ENCODE data around the gene NACC2.

Gene NACC2

DNA sequence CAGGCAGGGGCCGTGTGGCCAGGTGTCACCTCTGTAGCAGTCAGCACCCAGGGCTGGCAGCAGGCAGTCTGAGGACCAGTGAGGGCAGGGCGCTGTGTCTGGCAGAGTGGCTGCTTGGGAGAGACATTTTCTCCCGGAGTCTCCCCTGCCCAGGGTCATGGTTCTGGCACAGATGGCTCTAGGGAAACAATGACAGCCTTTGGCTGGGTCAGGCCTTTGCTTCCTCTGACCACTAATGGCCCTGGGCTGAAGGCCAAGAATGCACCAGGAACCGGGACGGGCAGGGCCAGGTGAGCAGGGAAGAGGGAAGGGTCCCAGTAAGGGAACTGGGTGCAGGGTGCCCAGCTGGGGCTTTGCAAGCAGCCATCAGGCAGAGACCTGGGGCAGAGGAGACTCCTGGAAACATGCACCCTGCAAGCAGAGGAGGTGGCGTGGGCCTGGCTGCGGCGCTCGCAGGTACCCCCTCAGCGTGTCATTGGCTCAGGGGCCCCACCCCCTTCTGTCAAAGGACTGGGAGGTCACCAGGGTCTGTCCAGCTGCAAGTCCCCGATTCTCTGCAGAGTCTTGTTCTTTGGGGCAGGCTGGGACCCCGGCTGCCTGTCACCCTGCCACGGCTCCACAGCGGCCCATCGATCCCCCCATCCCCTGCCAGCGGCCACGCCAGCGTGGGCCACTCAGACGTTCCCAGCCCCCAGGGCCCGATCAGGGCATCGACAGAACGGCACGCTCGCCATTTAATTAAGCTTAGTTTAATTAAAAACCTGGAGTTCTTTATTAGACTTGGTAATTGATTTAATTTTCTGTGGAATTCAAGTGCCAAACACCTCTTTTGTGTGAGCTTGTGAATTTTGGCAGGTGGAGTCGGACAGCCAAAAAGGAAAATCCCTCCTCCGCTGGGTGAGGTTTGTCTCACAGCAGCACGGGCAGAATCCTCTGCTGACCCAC is 42.5 kb upstream of the NACC2 start:
- H2AFZ ChIP-seq (ENCODE audit: low read length), result no peak overlapping the region
- H3K36me3 ChIP-seq (ENCODE audit: insufficient read depth, low read length), result no peaks in the 10 kb centered on the region
- H3K9me3 ChIP-seq (ENCODE audit: insufficient read depth, low read depth, low read length), result no peaks in the 10 kb centered on the region
- no peaks in the 10 kb centered on the region for H3F3A ChIP-seq (ENCODE audit: low read depth)
- H3K4me2 ChIP-seq (ENCODE audit: low read depth, low read length, poor library complexity, severe bottlenecking), result no peak overlapping the region
- no peaks in the 10 kb centered on the region for H3K9me2 ChIP-seq (replicated peaks; ENCODE audit: low read depth, low read length)
- H3K4me1 ChIP-seq (ENCODE audit: insufficient read depth, low read length, poor library complexity, severe bottlenecking), result no peaks in the 10 kb centered on the region
- TF ChIP-seq, protein P1, sequence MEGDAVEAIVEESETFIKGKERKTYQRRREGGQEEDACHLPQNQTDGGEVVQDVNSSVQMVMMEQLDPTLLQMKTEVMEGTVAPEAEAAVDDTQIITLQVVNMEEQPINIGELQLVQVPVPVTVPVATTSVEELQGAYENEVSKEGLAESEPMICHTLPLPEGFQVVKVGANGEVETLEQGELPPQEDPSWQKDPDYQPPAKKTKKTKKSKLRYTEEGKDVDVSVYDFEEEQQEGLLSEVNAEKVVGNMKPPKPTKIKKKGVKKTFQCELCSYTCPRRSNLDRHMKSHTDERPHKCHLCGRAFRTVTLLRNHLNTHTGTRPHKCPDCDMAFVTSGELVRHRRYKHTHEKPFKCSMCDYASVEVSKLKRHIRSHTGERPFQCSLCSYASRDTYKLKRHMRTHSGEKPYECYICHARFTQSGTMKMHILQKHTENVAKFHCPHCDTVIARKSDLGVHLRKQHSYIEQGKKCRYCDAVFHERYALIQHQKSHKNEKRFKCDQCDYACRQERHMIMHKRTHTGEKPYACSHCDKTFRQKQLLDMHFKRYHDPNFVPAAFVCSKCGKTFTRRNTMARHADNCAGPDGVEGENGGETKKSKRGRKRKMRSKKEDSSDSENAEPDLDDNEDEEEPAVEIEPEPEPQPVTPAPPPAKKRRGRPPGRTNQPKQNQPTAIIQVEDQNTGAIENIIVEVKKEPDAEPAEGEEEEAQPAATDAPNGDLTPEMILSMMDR (conservative IDR thresholded peaks at IDR 0.05; ENCODE audit: low read length), result no peak
- TF ChIP-seq EZH2phosphoT487 (IDR thresholded peaks at IDR 0.05; ENCODE audit: borderline replicate concordance), result no peak
- H4K20me1 ChIP-seq (ENCODE audit: insufficient read depth, low read length, poor library complexity, severe bottlenecking), result no peaks in the 10 kb centered on the region
- H3K27me3 ChIP-seq (ENCODE audit: insufficient read depth, low read length, poor library complexity, severe bottlenecking), result no peaks in the 10 kb centered on the region
- H3K79me2 ChIP-seq (ENCODE audit: insufficient read depth, low read length), result no peaks in the 10 kb centered on the region
- H3K9ac ChIP-seq (ENCODE audit: low read depth, low read length, poor library complexity, severe bottlenecking), result no peak overlapping the region
- H3K4me3 ChIP-seq (ENCODE audit: low read length, poor library complexity, severe bottlenecking), result no peak overlapping the region

DNA sequence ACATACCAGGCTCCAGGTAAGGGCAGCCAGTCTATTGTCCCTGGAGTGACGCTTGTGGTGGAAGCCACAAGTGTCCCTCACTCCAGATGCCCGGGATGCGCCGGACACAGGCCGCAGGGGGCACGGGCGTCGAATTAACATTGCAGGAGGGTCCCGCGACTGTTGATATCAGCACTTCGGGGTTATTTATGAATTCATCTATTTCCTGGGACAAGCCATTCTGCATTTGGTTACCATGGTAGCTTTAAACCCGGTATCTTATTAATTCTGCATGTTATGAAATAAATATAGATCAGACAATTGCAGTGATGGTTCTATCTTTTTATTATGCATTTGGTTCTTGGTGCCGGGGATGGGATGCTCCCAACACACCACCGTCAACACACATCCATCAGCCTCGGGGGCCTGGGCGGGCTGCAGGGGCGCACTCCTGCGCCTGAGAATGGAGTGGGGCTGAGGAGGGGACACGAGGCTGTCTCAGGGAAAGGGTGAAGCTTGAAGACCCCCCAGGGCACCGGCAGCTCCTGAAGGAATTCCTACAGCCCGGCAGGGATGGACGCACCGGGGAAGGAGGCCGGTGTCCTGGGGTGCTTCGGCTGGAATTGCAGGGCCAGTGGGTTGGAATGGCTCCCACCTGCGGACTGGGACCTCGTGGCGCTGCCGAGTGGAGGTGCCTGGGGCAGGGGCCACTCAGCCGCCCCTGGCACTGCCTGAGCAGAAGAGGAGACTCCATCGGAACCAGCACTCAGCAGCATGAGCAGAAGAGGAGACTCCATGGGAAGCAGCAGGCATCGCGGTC is 41.2 kb upstream of the NACC2 start:
- Histone ChIP-seq H3F3A (ENCODE audit: low read depth) (no peaks in the 10 kb centered on the region), H3K9me2 (replicated peaks; ENCODE audit: low read depth, low read length) (no peaks in the 10 kb centered on the region), H3K4me2 (ENCODE audit: low read depth, low read length, poor library complexity, severe bottlenecking) (no peak overlapping the region), H2AFZ (ENCODE audit: low read length) (no peak overlapping the region), H4K20me1 (ENCODE audit: insufficient read depth, low read length, poor library complexity, severe bottlenecking) (no peaks in the 10 kb centered on the region), H3K4me3 (ENCODE audit: low read length, poor library complexity, severe bottlenecking) (no peak overlapping the region), H3K4me1 (ENCODE audit: insufficient read depth, low read length, poor library complexity, severe bottlenecking) (no peaks in the 10 kb centered on the region), H3K27me3 (ENCODE audit: insufficient read depth, low read length, poor library complexity, severe bottlenecking) (no peaks in the 10 kb centered on the region), H3K9me3 (ENCODE audit: insufficient read depth, low read depth, low read length) (no peaks in the 10 kb centered on the region), H3K36me3 (ENCODE audit: insufficient read depth, low read length) (no peaks in the 10 kb centered on the region), H3K9ac (ENCODE audit: low read depth, low read length, poor library complexity, severe bottlenecking) (no peak overlapping the region), H3K79me2 (ENCODE audit: insufficient read depth, low read length) (no peaks in the 10 kb centered on the region)
- no peak for TF ChIP-seq EZH2phosphoT487 (IDR thresholded peaks at IDR 0.05; ENCODE audit: borderline replicate concordance)
- TF ChIP-seq, protein P1 (conservative IDR thresholded peaks at IDR 0.05; ENCODE audit: low read length), result no peak

DNA sequence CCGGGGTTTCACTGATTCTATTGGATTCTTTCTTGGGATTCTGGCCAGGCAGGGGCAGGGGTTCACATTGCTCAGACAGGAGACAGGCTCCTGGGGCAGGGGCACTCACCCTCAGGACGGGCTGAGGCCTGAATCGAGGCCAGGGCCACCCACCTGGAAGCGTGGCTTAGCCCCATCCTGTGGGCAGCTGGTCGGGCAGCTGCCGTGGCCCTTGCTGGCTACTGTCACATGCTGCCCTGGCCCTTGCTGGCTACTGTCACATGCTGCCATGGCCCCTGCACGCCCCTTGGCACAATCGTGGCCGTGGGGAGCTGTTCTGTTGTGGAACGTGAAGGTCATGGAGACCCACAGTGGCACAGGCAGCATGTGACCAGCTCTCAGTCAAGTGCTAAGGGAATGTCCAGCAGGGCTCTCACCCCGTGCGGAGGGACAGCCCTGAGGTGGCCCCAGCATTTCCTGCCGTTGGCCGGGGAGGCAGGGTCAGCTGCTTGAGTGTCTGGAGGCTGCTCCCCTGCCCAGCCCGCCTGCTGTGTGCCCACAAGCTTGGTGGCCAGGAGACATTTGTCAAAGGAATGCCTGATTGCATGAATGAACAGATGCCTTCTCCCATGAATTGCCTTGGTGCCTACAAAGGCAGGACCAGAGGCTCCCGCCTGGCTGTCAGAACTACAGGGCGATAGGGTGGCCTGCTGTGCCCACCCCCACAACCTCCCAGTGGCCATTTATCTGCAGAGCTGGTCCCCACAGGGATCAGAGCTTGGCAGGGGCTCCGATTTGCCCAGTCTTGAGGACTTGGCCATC is 40.4 kb upstream of the NACC2 start:
- H3K4me2 ChIP-seq (ENCODE audit: low read depth, low read length, poor library complexity, severe bottlenecking), result no peak overlapping the region
- H4K20me1 ChIP-seq (ENCODE audit: insufficient read depth, low read length, poor library complexity, severe bottlenecking), result no peaks in the 10 kb centered on the region
- no peaks in the 10 kb centered on the region for H3K79me2 ChIP-seq (ENCODE audit: insufficient read depth, low read length)
- H3K9me2 ChIP-seq (replicated peaks; ENCODE audit: low read depth, low read length), result no peaks in the 10 kb centered on the region
- no peak for TF ChIP-seq EZH2phosphoT487 (IDR thresholded peaks at IDR 0.05; ENCODE audit: borderline replicate concordance)
- TF ChIP-seq, protein P1 (conservative IDR thresholded peaks at IDR 0.05; ENCODE audit: low read length), result no peak
- H2AFZ ChIP-seq (ENCODE audit: low read length), result no peak overlapping the region
- no peak overlapping the region for H3K9ac ChIP-seq (ENCODE audit: low read depth, low read length, poor library complexity, severe bottlenecking)
- no peaks in the 10 kb centered on the region for H3K27me3 ChIP-seq (ENCODE audit: insufficient read depth, low read length, poor library complexity, severe bottlenecking)
- H3K9me3 ChIP-seq (ENCODE audit: insufficient read depth, low read depth, low read length), result no peaks in the 10 kb centered on the region
- no peak overlapping the region for H3K4me3 ChIP-seq (ENCODE audit: low read length, poor library complexity, severe bottlenecking)
- H3F3A ChIP-seq (ENCODE audit: low read depth), result no peaks in the 10 kb centered on the region
- H3K4me1 ChIP-seq (ENCODE audit: insufficient read depth, low read length, poor library complexity, severe bottlenecking), result no peaks in the 10 kb centered on the region
- no peaks in the 10 kb centered on the region for H3K36me3 ChIP-seq (ENCODE audit: insufficient read depth, low read length)
